ENCODE results near the gene SPATA33.
"Not testable (repeated sequence)": the region's sequence is repeated elsewhere in the genome, so short reads cannot be mapped to it uniquely, and the experiment has no call there.

SPATA33 gene

GRCh38 chr16:89689142-89689541 is 31.5 kb downstream of the SPATA33 start:
- no peak overlapping the region for H3K14ac ChIP-seq (ENCODE audit: low read length in 2 of 2)
- no peak overlapping the region for H2BK15ac ChIP-seq (ENCODE audit: low read depth, poor library complexity, severe bottlenecking)
- no peak overlapping the region for H2AFZ ChIP-seq (ENCODE audit: low read depth, low read length)
- H3K4me2 ChIP-seq (ENCODE audit: low read length, poor library complexity, severe bottlenecking): no peak overlapping the region
- H2BK120ac ChIP-seq (ENCODE audit: low read depth, low read length): no peak overlapping the region
- H2AK5ac ChIP-seq (ENCODE audit: low read length, severe bottlenecking): no peak overlapping the region
- H2BK5ac ChIP-seq (ENCODE audit: low read depth, low read length, poor library complexity, severe bottlenecking): no peak overlapping the region
- H3K18ac ChIP-seq (ENCODE audit: low read depth in 1 of 2, low read length in 2 of 2): no peak overlapping the region
- H3K9ac ChIP-seq (ENCODE audit: low read length): no peak overlapping the region
- no peak overlapping the region for H3K4ac ChIP-seq (ENCODE audit: low read depth in 1 of 2, low read length in 2 of 2)
- no peak overlapping the region for H3K27ac ChIP-seq (ENCODE audit: low read length, poor library complexity, severe bottlenecking)
- H3K4me1 ChIP-seq (ENCODE audit: control insufficient read depth, insufficient read depth, low read depth, low read length): peaks cover 23% of the 10 kb centered on the region
- 97% methylated on average over 13 of the region's 13 CpGs for WGBS
- no peak overlapping the region for H4K91ac ChIP-seq (ENCODE audit: low read length)
- H3K27me3 ChIP-seq (ENCODE audit: control insufficient read depth in 1 of 2, insufficient read depth in 1 of 2, low read length in 2 of 2): no peaks in the 10 kb centered on the region
- H3K23ac ChIP-seq (ENCODE audit: low read length in 2 of 2): no peak overlapping the region
- H3K9me3 ChIP-seq (ENCODE audit: control insufficient read depth, low read length): no peaks in the 10 kb centered on the region
- H2BK12ac ChIP-seq (ENCODE audit: low read length in 2 of 2): no peak overlapping the region
- H3K79me1 ChIP-seq (replicated peaks; ENCODE audit: low read length, poor library complexity, severe bottlenecking): peaks cover 34% of the 10 kb centered on the region
- no peak overlapping the region for H3K4me3 ChIP-seq (ENCODE audit: insufficient read depth in 1 of 2, low read depth in 1 of 2, low read length in 2 of 2)
- no peak overlapping the region for H4K8ac ChIP-seq (ENCODE audit: low read length)
- no peak for DNase-seq
- peaks cover 46 to 62% of the 10 kb centered on the region in 2 experiments for H3K36me3 ChIP-seq (ENCODE audit: control insufficient read depth in 1 of 2, insufficient read depth in 2 of 2, low read depth in 1 of 2, low read length in 2 of 2)

GRCh38 chr16:89689621-89690020 is 32.0 kb downstream of the SPATA33 start:
- not testable (repeated sequence) for H3K4me2 ChIP-seq (ENCODE audit: low read length, poor library complexity, severe bottlenecking); H2BK5ac ChIP-seq (ENCODE audit: low read depth, low read length, poor library complexity, severe bottlenecking); H4K91ac ChIP-seq (ENCODE audit: low read length); H3K27ac ChIP-seq (ENCODE audit: low read length, poor library complexity, severe bottlenecking); H2BK15ac ChIP-seq (ENCODE audit: low read depth, poor library complexity, severe bottlenecking); H2BK12ac ChIP-seq (ENCODE audit: low read length in 2 of 2); H3K23ac ChIP-seq (ENCODE audit: low read length in 2 of 2); H3K18ac ChIP-seq (ENCODE audit: low read depth in 1 of 2, low read length in 2 of 2); H3K14ac ChIP-seq (ENCODE audit: low read length in 2 of 2); H3K4ac ChIP-seq (ENCODE audit: low read depth in 1 of 2, low read length in 2 of 2); H2AK5ac ChIP-seq (ENCODE audit: low read length, severe bottlenecking); DNase-seq; H3K9ac ChIP-seq (ENCODE audit: low read length); H3K27me3 ChIP-seq (ENCODE audit: control insufficient read depth in 1 of 2, insufficient read depth in 1 of 2, low read length in 2 of 2); H3K9me3 ChIP-seq (ENCODE audit: control insufficient read depth, low read length); H3K4me3 ChIP-seq (ENCODE audit: insufficient read depth in 1 of 2, low read depth in 1 of 2, low read length in 2 of 2); H4K8ac ChIP-seq (ENCODE audit: low read length); H2BK120ac ChIP-seq (ENCODE audit: low read depth, low read length); H2AFZ ChIP-seq (ENCODE audit: low read depth, low read length)
- H3K4me1 ChIP-seq (ENCODE audit: control insufficient read depth, insufficient read depth, low read depth, low read length): peaks cover 23% of the 10 kb centered on the region
- WGBS: 97% methylated on average over 2 of the region's 4 CpGs
- H3K36me3 ChIP-seq (ENCODE audit: control insufficient read depth in 1 of 2, insufficient read depth in 2 of 2, low read depth in 1 of 2, low read length in 2 of 2): peaks cover 49 to 65% of the 10 kb centered on the region in 2 experiments
- peaks cover 34% of the 10 kb centered on the region for H3K79me1 ChIP-seq (replicated peaks; ENCODE audit: low read length, poor library complexity, severe bottlenecking)

- Histone ChIP-seq H4K8ac (ENCODE audit: low read length) (no peak overlapping the region), H3K4ac (ENCODE audit: low read depth in 1 of 2, low read length in 2 of 2) (no peak overlapping the region), H2BK15ac (ENCODE audit: low read depth, poor library complexity, severe bottlenecking) (no peak overlapping the region), H3K4me3 (ENCODE audit: insufficient read depth in 1 of 2, low read depth in 1 of 2, low read length in 2 of 2) (no peak overlapping the region), H3K27ac (ENCODE audit: low read length, poor library complexity, severe bottlenecking) (no peak overlapping the region), H3K9ac (ENCODE audit: low read length) (no peak overlapping the region), H3K18ac (ENCODE audit: low read depth in 1 of 2, low read length in 2 of 2) (no peak overlapping the region), H3K79me1 (replicated peaks; ENCODE audit: low read length, poor library complexity, severe bottlenecking) (peaks cover 34% of the 10 kb centered on the region), H2AFZ (ENCODE audit: low read depth, low read length) (no peak overlapping the region), H2BK120ac (ENCODE audit: low read depth, low read length) (no peak overlapping the region), H2BK12ac (ENCODE audit: low read length in 2 of 2) (no peak overlapping the region), H4K91ac (ENCODE audit: low read length) (no peak overlapping the region), H3K4me1 (ENCODE audit: control insufficient read depth, insufficient read depth, low read depth, low read length) (peaks cover 23% of the 10 kb centered on the region), H3K14ac (ENCODE audit: low read length in 2 of 2) (no peak overlapping the region), H3K4me2 (ENCODE audit: low read length, poor library complexity, severe bottlenecking) (no peak overlapping the region), H3K36me3 (ENCODE audit: control insufficient read depth in 1 of 2, insufficient read depth in 2 of 2, low read depth in 1 of 2, low read length in 2 of 2) (peaks cover 56 to 67% of the 10 kb centered on the region in 2 experiments), H2BK5ac (ENCODE audit: low read depth, low read length, poor library complexity, severe bottlenecking) (no peak overlapping the region), H3K23ac (ENCODE audit: low read length in 2 of 2) (no peak overlapping the region), H3K9me3 (ENCODE audit: control insufficient read depth, low read length) (no peaks in the 10 kb centered on the region), H2AK5ac (ENCODE audit: low read length, severe bottlenecking) (no peak overlapping the region), H3K27me3 (ENCODE audit: control insufficient read depth in 1 of 2, insufficient read depth in 1 of 2, low read length in 2 of 2) (no peaks in the 10 kb centered on the region)
- WGBS: 96% methylated on average over 16 of the region's 16 CpGs
- no peak for DNase-seq
Observed at GRCh38 chr16:89690392-89690901, 32.8 kb downstream of the SPATA33 start.

GRCh38 chr16:89691231-89691985 is 33.8 kb downstream of the SPATA33 start:
- no peaks in the 10 kb centered on the region for H3K9me3 ChIP-seq (ENCODE audit: control insufficient read depth, low read length)
- no peak overlapping the region for H4K91ac ChIP-seq (ENCODE audit: low read length)
- H3K23ac ChIP-seq (ENCODE audit: low read length in 2 of 2): no peak overlapping the region
- H3K4ac ChIP-seq (ENCODE audit: low read depth in 1 of 2, low read length in 2 of 2): no peak overlapping the region
- no peak overlapping the region for H3K9ac ChIP-seq (ENCODE audit: low read length)
- peaks cover 34% of the 10 kb centered on the region for H3K79me1 ChIP-seq (replicated peaks; ENCODE audit: low read length, poor library complexity, severe bottlenecking)
- no peak overlapping the region for H3K4me3 ChIP-seq (ENCODE audit: insufficient read depth in 1 of 2, low read depth in 1 of 2, low read length in 2 of 2)
- H4K8ac ChIP-seq (ENCODE audit: low read length): no peak overlapping the region
- H3K14ac ChIP-seq (ENCODE audit: low read length in 2 of 2): no peak overlapping the region
- WGBS: 96% methylated on average over 18 of the region's 21 CpGs
- H2BK15ac ChIP-seq (ENCODE audit: low read depth, poor library complexity, severe bottlenecking): no peak overlapping the region
- no peak overlapping the region for H2AFZ ChIP-seq (ENCODE audit: low read depth, low read length)
- no peak overlapping the region for H3K18ac ChIP-seq (ENCODE audit: low read depth in 1 of 2, low read length in 2 of 2)
- H3K4me1 ChIP-seq (ENCODE audit: control insufficient read depth, insufficient read depth, low read depth, low read length): peaks cover 25% of the 10 kb centered on the region
- DNase-seq: no peak
- no peak overlapping the region for H3K4me2 ChIP-seq (ENCODE audit: low read length, poor library complexity, severe bottlenecking)
- no peak overlapping the region for H2BK5ac ChIP-seq (ENCODE audit: low read depth, low read length, poor library complexity, severe bottlenecking)
- H2BK120ac ChIP-seq (ENCODE audit: low read depth, low read length): no peak overlapping the region
- H2AK5ac ChIP-seq (ENCODE audit: low read length, severe bottlenecking): no peak overlapping the region
- H3K27ac ChIP-seq (ENCODE audit: low read length, poor library complexity, severe bottlenecking): no peak overlapping the region
- no peaks in the 10 kb centered on the region for H3K27me3 ChIP-seq (ENCODE audit: control insufficient read depth in 1 of 2, insufficient read depth in 1 of 2, low read length in 2 of 2)
- H2BK12ac ChIP-seq (ENCODE audit: low read length in 2 of 2): no peak overlapping the region
- H3K36me3 ChIP-seq (ENCODE audit: control insufficient read depth in 1 of 2, insufficient read depth in 2 of 2, low read depth in 1 of 2, low read length in 2 of 2): peaks cover 57 to 70% of the 10 kb centered on the region in 2 experiments

All from mesenchymal stem cell (in vitro differentiated cells and primary cell).